ENCODE data around the gene VPS26B.
"Not testable (repeated sequence)": the region's sequence is repeated elsewhere in the genome, so short reads cannot be mapped to it uniquely, and the experiment has no call there.

The VPS26B gene

DNA sequence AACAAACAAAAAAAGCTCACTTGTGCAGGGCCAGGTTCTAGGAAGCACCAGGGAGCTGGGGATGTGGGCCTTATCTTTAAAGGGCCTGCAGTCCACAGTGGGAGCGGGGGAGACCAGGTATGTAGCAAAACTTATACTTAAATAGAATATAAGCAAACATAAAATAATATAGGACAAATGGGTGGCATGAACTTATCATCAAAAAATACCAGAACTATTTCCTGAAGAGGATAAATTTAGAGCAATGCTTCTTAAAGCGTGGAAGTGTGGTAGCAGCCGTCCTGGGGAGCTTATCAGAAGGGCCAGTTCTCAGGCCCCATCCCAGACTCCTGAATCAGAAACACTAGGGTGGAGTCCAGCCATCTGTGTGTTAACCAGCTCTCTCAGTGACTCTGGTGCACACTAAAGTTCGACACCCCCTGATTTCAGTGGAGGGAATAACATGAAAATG lies 9.3 kb downstream of the VPS26B start:
- DNase-seq: no peak

DNA sequence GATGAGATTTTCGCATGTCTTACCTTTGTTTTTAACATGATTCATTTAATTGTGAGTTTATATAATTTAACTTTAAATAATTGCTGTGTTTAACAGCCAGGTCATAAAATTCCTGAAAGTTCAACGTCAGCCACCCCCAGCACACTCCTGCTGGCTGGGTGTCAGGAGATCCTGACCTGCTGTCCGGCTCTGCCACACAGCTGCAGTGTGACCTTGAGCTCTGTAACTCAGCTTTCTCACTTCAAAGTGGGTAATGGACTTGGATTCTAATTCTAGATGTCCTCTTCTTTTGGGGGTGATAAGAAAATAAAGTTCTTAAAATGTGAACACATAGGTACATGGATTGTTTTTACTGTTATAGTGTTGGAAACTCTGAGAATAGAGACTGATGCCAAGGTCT lies 10.9 kb downstream of the VPS26B start:
- DNase-seq: no peak

DNA sequence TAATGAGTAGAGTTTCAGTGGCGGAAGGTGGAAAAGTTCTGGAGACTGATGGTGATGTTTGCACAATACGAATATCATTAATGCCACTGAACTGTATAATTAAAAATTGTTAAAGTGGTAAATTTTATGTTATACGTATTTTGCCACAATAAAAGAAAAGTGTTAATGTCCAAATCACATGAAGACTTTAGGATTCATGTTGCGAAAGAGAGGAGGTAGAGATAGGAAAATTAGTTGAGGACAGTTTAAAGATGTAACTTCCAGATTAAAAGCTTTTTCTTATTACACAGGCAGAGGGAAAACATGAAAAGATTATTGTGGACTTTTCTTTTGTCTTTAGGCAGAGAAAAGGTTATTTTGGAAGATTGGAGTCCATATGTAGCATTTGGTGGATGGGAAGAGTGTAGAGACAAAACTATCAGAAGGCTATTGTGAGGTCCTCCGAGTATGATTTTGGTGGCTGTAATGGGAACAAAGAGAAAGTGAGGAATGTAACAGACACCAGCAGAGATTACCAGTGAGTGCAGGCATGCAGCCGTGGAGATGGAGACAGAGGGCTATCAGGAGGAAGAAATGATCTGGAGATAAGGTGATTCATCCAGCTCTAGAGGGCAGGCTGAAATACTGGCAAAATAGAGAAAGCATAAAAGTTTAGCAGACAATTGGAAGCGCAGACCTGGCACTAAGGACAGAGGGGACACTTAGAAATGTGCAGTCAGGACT lies 12.5 kb downstream of the VPS26B start:
- DNase-seq: no peak

GRCh38 chr11:134237557-134237922 lies 13.1 kb downstream of the VPS26B start:
- no peak for DNase-seq

DNA sequence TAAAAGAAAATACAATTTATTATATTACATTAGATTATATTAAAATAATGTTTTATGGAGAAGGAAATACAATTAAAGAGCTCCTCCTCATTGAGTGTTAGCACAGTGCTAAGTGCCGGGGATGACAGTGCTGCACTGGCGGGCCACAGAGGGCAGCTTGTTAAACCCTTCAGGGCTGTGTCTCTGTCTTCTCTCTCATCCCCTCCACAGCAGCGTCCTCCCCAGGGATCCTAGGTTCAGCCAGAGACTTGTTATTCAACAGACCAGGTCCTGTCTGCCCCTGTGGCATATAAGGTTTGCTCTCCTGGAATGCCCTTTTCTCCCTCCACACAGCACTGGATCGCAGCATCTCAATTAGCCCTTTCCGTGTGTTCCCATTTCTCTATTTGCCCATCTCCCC lies 14.5 kb downstream of the VPS26B start:
- DNase-seq: no peak

GRCh38 chr11:134240592-134240991 lies 16.1 kb downstream of the VPS26B start:
- no peak for DNase-seq

DNA sequence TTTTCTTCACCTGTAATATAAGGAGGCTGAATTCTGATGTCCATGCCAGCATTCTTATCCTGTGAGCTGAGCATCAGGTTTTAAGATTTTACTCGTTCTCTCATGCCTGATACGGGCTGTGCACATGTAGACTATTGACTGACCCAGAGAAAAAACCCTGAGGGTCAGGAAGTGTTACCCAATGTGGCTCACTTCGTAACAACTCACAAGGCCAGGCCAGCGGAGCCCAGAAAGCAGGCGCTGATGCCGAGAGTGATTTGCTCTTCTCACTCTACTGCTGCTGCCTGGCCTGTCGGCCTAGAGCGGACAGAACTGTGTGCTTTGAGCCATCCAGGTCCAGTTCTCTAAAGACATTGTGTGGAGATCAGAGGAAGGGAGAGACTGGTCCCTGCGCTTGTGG lies 17.9 kb downstream of the VPS26B start:
- DNase-seq: no peak

DNA sequence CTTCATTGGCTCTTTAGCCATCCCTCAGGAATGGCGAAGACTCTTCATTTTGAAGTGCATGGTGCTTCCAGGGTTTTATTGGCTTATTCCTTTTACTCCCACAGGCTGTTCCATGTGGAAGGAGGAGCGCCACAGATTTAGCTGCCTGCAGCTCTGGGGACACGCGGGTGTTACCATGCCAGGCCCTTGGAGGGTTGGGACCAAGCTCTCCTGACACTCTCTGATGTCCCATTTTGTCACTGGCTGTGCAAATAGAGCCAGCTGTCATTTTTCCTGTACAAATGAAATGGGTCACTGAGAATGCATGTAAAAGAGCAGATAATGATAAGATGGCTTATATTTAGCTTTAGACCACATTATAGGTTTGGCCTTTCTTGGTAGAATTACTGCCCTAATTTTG lies 19.4 kb downstream of the VPS26B start:
- no peak for DNase-seq

DNA sequence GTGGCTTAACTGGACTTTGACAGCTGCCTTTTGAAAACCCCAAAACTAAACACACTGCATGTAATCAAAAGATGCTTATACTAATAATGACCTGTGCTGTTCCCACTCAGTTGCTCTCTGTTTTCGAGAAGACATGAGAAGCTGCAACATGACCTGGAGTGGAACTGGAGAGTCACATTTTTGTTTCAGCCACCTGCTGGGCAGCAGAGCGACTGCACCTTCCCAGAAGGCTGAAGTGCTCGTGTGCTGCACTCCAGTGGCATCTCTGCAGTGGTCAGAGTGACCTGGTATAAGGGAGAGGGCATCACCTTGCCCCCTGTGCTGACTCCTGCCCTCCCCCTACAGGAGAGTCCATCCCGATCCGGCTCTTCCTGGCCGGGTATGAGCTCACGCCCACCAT lies 20.1 kb downstream of the VPS26B start:
- DNase-seq: no peak

DNA sequence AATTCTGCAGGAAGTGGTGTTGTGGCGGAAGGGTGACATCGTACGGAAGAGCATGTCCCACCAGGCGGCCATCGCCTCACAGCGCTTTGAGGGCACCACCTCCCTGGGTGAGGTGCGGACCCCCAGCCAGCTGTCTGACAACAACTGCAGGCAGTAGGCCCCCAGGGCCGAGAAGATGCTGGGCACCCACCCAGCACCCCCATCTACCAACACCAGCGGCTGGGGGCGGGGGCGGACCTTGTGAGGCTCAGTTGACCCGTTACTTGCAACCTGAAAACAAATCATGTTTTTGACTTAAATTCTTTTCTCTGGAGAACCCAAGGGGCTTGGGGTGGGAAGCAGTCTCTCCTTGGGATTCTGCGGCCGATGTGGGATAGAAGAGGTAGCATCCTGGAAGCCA lies 21.0 kb downstream of the VPS26B start:
- DNase-seq: no peak

GRCh38 chr11:134246100-134246499 lies 21.6 kb downstream of the VPS26B start:
- DNase-seq: no peak

DNA sequence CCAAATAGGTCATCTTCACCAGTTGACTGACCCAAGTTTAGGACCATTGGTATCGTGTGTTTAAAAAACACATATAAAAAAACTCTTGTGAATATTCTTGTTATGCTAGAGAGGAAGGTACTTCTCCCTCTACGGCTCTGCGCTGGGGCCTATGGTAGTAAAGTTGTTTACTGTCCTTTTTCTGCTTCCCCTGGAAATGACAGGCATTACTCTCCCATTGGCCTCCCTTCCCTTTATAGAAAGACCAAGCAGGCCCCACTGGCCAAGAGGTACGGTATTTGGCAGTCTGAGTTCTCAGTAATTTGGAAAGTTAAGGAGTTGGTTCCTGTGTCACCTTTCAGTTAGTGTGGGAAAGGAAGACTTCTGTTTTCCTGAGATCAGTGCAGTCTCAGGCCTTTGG lies 22.2 kb downstream of the VPS26B start:
- DNase-seq: no peak

DNA sequence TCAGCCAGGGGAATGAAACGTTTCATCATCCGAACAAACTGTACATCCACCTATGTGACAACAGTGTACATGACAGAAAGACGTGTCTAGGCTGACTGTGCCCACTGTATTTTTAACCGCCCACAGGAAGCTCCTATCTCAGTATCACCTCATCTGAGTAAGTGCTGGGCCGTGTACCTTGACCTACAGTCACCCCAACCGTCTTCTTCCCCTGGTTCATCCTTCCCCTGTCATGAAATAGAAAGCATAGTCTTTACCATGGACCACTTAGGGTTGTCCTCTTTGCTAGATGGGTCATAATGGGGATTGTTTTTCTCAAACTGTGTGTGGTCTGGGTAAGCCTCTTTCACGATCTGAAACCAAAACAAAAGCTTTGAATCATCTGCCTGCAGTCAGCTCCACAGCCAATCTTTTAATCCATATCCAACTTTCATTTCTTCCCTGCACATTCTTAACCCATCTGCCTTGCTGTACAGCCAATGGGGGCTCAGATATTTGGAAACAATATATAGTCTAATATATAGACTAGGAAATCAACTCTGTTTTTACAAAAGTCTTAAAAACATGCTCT lies 24.5 kb downstream of the VPS26B start:
- DNase-seq: no peak

DNA sequence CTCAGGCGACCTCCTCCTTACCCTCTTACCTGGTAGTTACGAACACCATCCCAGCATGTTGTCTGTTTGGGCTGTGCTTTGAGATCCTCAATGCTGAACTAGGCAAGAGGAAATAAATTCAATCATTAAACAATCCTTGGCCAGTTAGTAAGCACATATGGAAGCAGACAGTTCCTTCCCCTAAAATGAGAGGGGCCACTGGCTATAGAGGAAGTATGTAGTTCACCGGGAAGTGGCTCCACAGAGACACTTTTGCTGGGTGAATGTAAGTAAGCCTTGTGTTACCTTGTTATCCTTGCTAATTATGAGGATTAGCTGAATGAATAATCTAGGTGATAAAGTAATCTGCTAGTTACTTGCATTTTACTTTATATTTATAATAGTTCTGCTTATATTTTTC lies 25.8 kb downstream of the VPS26B start:
- DNase-seq: no peak

GRCh38 chr11:134250675-134251074 lies 26.2 kb downstream of the VPS26B start:
- no peak for DNase-seq

- peak; percentile 15 for DNase-seq
Measured at GRCh38 chr11:134252346-134253187, 28.1 kb downstream of the VPS26B start.

- peak; percentile 93 for DNase-seq
Measured at GRCh38 chr11:134253188-134253993, 28.9 kb downstream of the VPS26B start, which contains the start of the genes ACAD8 and THYN1. TSS of gene ACAD8 (plus strand) at chr11:134253568. CDS start at chr11:134253601, 33 bp downstream. TSS of gene THYN1 (minus strand) at chr11:134253352. CDS start at chr11:134252882, 470 bp downstream.

DNA sequence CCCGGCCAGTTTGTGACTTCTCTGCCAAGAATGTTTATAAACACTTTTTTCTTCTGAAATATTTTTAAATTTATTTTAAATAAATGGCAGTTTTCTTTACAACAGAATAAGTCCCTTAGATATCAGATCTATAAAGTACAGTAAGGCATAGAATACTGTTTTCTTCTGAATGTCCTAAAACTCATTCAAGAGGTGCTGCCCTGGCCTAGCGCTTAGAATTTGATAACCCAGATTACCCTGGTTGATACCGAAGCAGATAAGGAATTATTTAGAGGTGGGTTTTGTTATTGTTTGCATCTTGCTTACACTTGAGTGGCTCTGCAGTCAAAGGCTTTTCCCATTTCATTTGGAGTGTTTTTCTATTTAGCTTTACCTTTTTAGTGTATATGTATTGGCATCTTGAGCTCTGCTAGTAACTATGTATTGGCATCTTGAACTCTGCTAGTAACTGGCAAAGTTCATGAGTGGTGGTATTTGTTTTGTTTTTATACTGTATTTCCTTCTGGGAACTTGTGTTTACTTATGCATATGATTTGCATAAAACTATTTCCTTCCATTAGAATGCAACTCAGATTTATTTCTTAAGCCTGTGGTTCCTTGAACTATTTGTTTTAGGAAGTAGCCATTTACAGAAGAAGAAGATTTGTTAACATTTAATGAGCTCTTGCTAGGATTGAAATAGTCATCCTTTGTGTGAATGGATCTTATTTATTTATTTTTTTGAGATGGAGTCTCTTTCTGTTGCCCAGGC lies 30.1 kb downstream of the VPS26B start:
- no peak for DNase-seq

GRCh38 chr11:134255184-134255561 lies 30.7 kb downstream of the VPS26B start:
- DNase-seq: not testable (repeated sequence)

- DNase-seq: no peak
Measured at GRCh38 chr11:134257101-134257500, 32.6 kb downstream of the VPS26B start.

DNA sequence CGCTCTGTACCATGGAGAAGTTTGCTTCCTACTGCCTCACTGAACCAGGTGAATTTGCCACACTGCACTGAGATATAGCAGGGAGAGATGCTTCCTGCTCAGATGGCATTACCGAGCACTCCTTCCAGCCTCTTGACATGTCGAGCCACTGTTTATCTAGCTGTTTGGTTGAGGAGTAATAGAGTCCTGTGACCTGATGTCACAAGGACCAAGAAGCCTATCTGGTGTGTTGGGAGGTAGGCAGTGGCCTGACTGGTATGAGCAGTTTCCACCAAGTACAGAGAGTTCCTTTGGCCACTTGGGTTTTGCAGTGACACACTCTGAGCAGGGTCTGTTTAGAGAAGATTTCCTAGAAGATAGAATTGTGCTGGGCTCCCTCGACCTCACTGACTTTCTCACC lies 34.1 kb downstream of the VPS26B start:
- no peak for DNase-seq

GRCh38 chr11:134260503-134260902 lies 36.0 kb downstream of the VPS26B start:
- no peak for DNase-seq
